ENCODE results near the gene TMEM9.

DNA sequence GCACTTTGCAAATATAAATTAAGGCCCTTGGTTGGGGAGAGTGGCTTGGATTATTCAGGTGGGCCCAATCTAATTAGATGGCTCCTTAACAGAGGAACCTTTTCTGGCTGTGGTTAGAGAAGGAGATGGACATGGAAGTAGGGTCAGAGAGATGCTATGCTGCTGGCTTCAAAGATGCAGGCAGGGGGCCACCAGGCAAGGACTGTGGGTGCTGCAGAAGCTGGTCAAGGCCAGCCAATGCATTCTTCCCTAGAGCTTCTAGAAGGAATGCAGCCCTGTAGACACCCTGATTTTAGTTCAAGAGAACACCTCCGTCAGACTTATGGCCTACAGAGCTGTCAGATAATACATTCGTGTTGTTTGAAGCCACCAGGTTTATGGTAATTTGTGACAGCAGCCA, 3.7 kb upstream of the TMEM9 start:
- TF ChIP-seq POLR2A (IDR thresholded peaks at IDR 0.05) (no peak), CTCF (IDR thresholded peaks at IDR 0.05 in 4 of 5, conservative IDR thresholded peaks at IDR 0.05 in 1 of 5) (no peak)
